HL-60 (cell line): Measurements from ENCODE around the gene RAD9A.

Source experiments
- CTCF ChIP-seq: IDR thresholded peaks from one replicate; pipeline ENCODE4 v1.5.1; 2011; ENCODE audit warnings: low read length, control low read depth, inconsistent platforms; ENCODE audit not compliant: insufficient read depth
- POLR2AphosphoS5 ChIP-seq: IDR thresholded peaks from 2 replicates; pipeline ENCODE4 v1.6.1; 2012; ENCODE audit warnings: low read depth

GRCh38 chr11:67371189-67371910, 20.4 kb upstream of the RAD9A start:
- peak; percentile 28; the same call in 1 of the 2 replicates for TF ChIP-seq POLR2AphosphoS5
- no peak for TF ChIP-seq CTCF
